H1 (cell line): ENCODE data around the gene IGSF5. TPM values are rescaled to one million over a fixed set of nuclear protein-coding genes. Genes with fewer than 3 reads are reported as not detected.

Experiments used
- CTCF ChIA-PET: fragments of 300-600 bp; sonication (Branson Sonifier 250); formaldehyde crosslinking; loops from one replicate; lab custom pipeline; 2021; ENCODE audit not compliant: partially characterized antibody; lab: Charles Lee
- POLR2A ChIA-PET: fragments of 300-600 bp; sonication (Branson Sonifier 250); formaldehyde crosslinking; loops from one replicate; lab custom pipeline; 2021; ENCODE audit warnings: inconsistent platforms; ENCODE audit not compliant: partially characterized antibody; lab: Charles Lee
- DNase-seq, 2 experiments: peaks; one replicate each; pipeline versions ENCODE4 v3.0.0 to v3.0.0-alpha.2; 2010 to 2022; ENCODE audit warnings: low spot score in 2 of 2, low read depth in 1 of 2, mixed read lengths in 1 of 2
- FAIRE-seq: peaks from 2 replicates; lab custom pipeline; 2011; peaks lifted over from hg19 to GRCh38; lab: Jason Lieb, UNC
- H2AFZ ChIP-seq: 2 replicates; pipeline ENCODE4 v1.8.1; 2012; ENCODE audit warnings: low read length, inconsistent platforms
- H2AK5ac ChIP-seq: 2 replicates; pipeline ENCODE4 v1.6.1; 2013; ENCODE audit warnings: low read depth, low read length
- H2BK120ac ChIP-seq: replicated peaks from 2 replicates; pipeline ENCODE3; 2013; ENCODE audit warnings: low read depth, low read length, inconsistent platforms
- H2BK12ac ChIP-seq: 2 replicates; pipeline ENCODE4 v1.6.1; 2013; ENCODE audit warnings: low read depth, low read length
- H2BK15ac ChIP-seq: 2 replicates; pipeline ENCODE4 v1.6.1; 2013; ENCODE audit warnings: low read length
- H2BK20ac ChIP-seq: 2 replicates; pipeline ENCODE4 v1.6.1; 2013; ENCODE audit warnings: low read length
- H2BK5ac ChIP-seq: 2 replicates; pipeline ENCODE4 v1.6.1; 2013; ENCODE audit warnings: low read depth, low read length
- H3K14ac ChIP-seq: 2 replicates; pipeline ENCODE4 v1.6.1; 2013; ENCODE audit warnings: inconsistent platforms; ENCODE audit not compliant: insufficient read length
- H3K18ac ChIP-seq: 2 replicates; pipeline ENCODE4 v1.6.1; 2013; ENCODE audit warnings: low read length; ENCODE audit errors: extremely low read depth
- H3K23ac ChIP-seq: 2 replicates; pipeline ENCODE4 v1.6.1; 2013; ENCODE audit warnings: inconsistent platforms; ENCODE audit not compliant: insufficient read length
- H3K23me2 ChIP-seq: 2 replicates; pipeline ENCODE4 v1.6.1; 2013; ENCODE audit warnings: low read depth, low read length
- H3K27ac ChIP-seq: 2 replicates; pipeline ENCODE4 v1.6.1; 2011; ENCODE audit warnings: low read depth, low read length, inconsistent platforms
- H3K27me3 ChIP-seq, 4 experiments: replicated peaks in 1 of 4; 1 replicate in 1 of 4; 2 replicates in 3 of 4; pipeline versions ENCODE4 v1.6.1 to v1.8.1; 2011 to 2013; ENCODE audit warnings: low read length in 3 of 4, mild to moderate bottlenecking in 3 of 4, inconsistent platforms in 2 of 4, mixed read lengths in 2 of 4, moderate library complexity in 1 of 4; ENCODE audit not compliant: control insufficient read depth in 3 of 4, insufficient read depth in 3 of 4; ENCODE audit errors: extremely low read depth in 1 of 4
- H3K36me3 ChIP-seq, 4 experiments: 2 replicates each; pipeline versions ENCODE4 v1.6.1 to v1.8.1; 2011 to 2013; ENCODE audit warnings: mild to moderate bottlenecking in 4 of 4, low read length in 3 of 4, moderate library complexity in 2 of 4, control low read depth in 1 of 4, inconsistent platforms in 1 of 4; ENCODE audit not compliant: insufficient read depth in 4 of 4, control insufficient read depth in 2 of 4
- H3K4ac ChIP-seq: replicated peaks from 2 replicates; pipeline ENCODE3; 2013; ENCODE audit warnings: low read length, low read depth, mixed read lengths, inconsistent platforms; ENCODE audit not compliant: insufficient read length
- H3K4me1 ChIP-seq, 4 experiments: replicated peaks in 1 of 4; 1 replicate in 1 of 4; 2 replicates in 3 of 4; pipeline versions ENCODE4 v1.6.1 to v1.8.1; 2011 to 2013; ENCODE audit warnings: low read length in 3 of 4, inconsistent platforms in 2 of 4, mixed read lengths in 1 of 4; ENCODE audit not compliant: insufficient read depth in 4 of 4, control insufficient read depth in 3 of 4
- H3K4me2 ChIP-seq, 2 experiments: 2 replicates each; pipeline versions ENCODE4 v1.6.1 to v1.8.1; 2011 to 2013; ENCODE audit warnings: low read depth in 2 of 2, low read length in 2 of 2, control low read depth in 1 of 2, inconsistent platforms in 1 of 2, mild to moderate bottlenecking in 1 of 2; ENCODE audit not compliant: insufficient read depth in 1 of 2
- H3K4me3 ChIP-seq, 4 experiments: fragments of 200-600, 300-600 bp in 1 of 4; sonication (generic), shearing (Covaris generic), sonication (Bioruptor Twin) in 1 of 4; 2 replicates each; pipeline versions ENCODE4 v1.5.1 to v1.8.1; 2011 to 2016; ENCODE audit warnings: low read length in 4 of 4, low read depth in 3 of 4, control low read depth in 2 of 4, inconsistent platforms in 2 of 4, mild to moderate bottlenecking in 2 of 4, mixed read lengths in 1 of 4, moderate library complexity in 1 of 4; ENCODE audit not compliant: insufficient read depth in 2 of 4; ENCODE audit errors: extremely low read depth in 1 of 4
- H3K56ac ChIP-seq: replicated peaks from 2 replicates; pipeline ENCODE3; 2013; ENCODE audit warnings: low read depth, mild to moderate bottlenecking, mixed read lengths, low read length, inconsistent platforms; ENCODE audit not compliant: insufficient read length
- H3K79me1 ChIP-seq: 2 replicates; pipeline ENCODE4 v1.6.1; 2013; ENCODE audit warnings: low read depth, low read length, control low read depth
- H3K79me2 ChIP-seq, 2 experiments: 2 replicates each; pipeline versions ENCODE4 v1.6.1 to v1.8.1; 2012 to 2013; ENCODE audit warnings: low read length in 2 of 2, mild to moderate bottlenecking in 2 of 2, inconsistent platforms in 1 of 2; ENCODE audit not compliant: insufficient read depth in 2 of 2, control insufficient read depth in 1 of 2
- H3K9ac ChIP-seq, 4 experiments: replicated peaks in 1 of 4; 1 replicate in 1 of 4; 2 replicates in 3 of 4; pipeline versions ENCODE4 v1.6.1 to v1.8.1; 2011 to 2013; ENCODE audit warnings: low read depth in 3 of 4, low read length in 3 of 4, control low read depth in 2 of 4, mild to moderate bottlenecking in 2 of 4, moderate library complexity in 2 of 4, inconsistent platforms in 1 of 4; ENCODE audit errors: extremely low read depth in 1 of 4
- H3K9me3 ChIP-seq, 2 experiments: 2 replicates each; pipeline versions ENCODE4 v1.6.1 to v1.8.1; 2012 to 2013; ENCODE audit warnings: mild to moderate bottlenecking in 2 of 2, moderate library complexity in 2 of 2, control low read depth in 1 of 2, inconsistent platforms in 1 of 2, low read depth in 1 of 2, low read length in 1 of 2, mixed read lengths in 1 of 2; ENCODE audit not compliant: insufficient read depth in 2 of 2
- H4K20me1 ChIP-seq, 2 experiments: replicated peaks in 1 of 2; 2 replicates each; pipeline versions ENCODE3 to v1.8.1; 2011 to 2013; ENCODE audit warnings: inconsistent platforms in 2 of 2, low read length in 2 of 2, mild to moderate bottlenecking in 1 of 2; ENCODE audit not compliant: insufficient read depth in 2 of 2, control insufficient read depth in 1 of 2
- H4K5ac ChIP-seq: 2 replicates; pipeline ENCODE4 v1.6.1; 2013; ENCODE audit warnings: low read length, low read depth, mixed read lengths, inconsistent platforms; ENCODE audit not compliant: insufficient read length
- H4K8ac ChIP-seq: 2 replicates; pipeline ENCODE4 v1.8.0; 2013; ENCODE audit warnings: mild to moderate bottlenecking, moderate library complexity, low read length, inconsistent platforms; ENCODE audit not compliant: insufficient read depth; ENCODE audit errors: extremely low read depth
- H4K91ac ChIP-seq: replicated peaks from 2 replicates; pipeline ENCODE3; 2013; ENCODE audit warnings: low read length, mixed read lengths, inconsistent platforms; ENCODE audit not compliant: insufficient read length
- ASH2L ChIP-seq: fragments of 200-600, 300-600 bp; sonication (generic); IDR thresholded peaks from one replicate; pipeline ENCODE4 v1.7.1; 2017; ENCODE audit warnings: low read length
- GABPA ChIP-seq: IDR thresholded peaks from 2 replicates; pipeline ENCODE4 v1.6.1; 2011; ENCODE audit warnings: mild to moderate bottlenecking, low read length, moderate library complexity, borderline replicate concordance; ENCODE audit not compliant: insufficient read depth
- TAF1 ChIP-seq: IDR thresholded peaks from 2 replicates; pipeline ENCODE4 v1.6.1; 2011; ENCODE audit warnings: mild to moderate bottlenecking, low read depth, low read length
- WGBS, 2 experiments: shearing (Covaris generic) in 1 of 2; methylation state at CpG; one replicate each; pipeline versions ENCODE4 v1.1.6 to v1.1.7; 2013 to 2015; ENCODE audit warnings: low lambda C conversion rate in 2 of 2, mixed read lengths in 2 of 2, inconsistent platforms in 1 of 2, low coverage in 1 of 2, missing lambda C conversion rate in 1 of 2; ENCODE audit not compliant: insufficient replicate concordance in 2 of 2, insufficient coverage in 1 of 2, insufficient read length in 1 of 2; ENCODE audit errors: extremely low coverage in 1 of 2, missing lambda C conversion rate in 1 of 2; 5-methylcytosine and 5-hydroxymethylcytosine counted together
- polyA plus RNA-seq, 7 experiments: library from polyadenylated mRNA; depleted of rRNA in 3 of 7; stranded (reverse) in 5 of 7; unstranded in 2 of 7; fragments of >200 nt in 5 of 7; fragments of 200-250 nt in 2 of 7; gene quantifications; 1 replicate in 5 of 7; 2 replicates in 1 of 7; 4 replicates in 1 of 7; pipeline versions ENCODE4 v1.2.1 to v1.2.3, GENCODE V29; 2011 to 2013; ENCODE audit warnings: missing spikeins in 2 of 7, mixed read lengths in 2 of 7
- total RNA-seq: library from RNA; stranded (reverse); fragmentation: NEBNext Ultra II Directional; extraction: Animal tissue kit (Norgen Biotek cat#: 25700); gene quantifications from 2 replicates; pipeline ENCODE4 v1.2.1, GENCODE V29; 2021

Gene IGSF5
- total and polyA plus RNA-seq, 2 of the 8 experiments (the other 6 are each of a cell fraction or from before 2014, with no cell fraction given) = 4.4 to 5.4 TPM

GRCh38 chr21:39840373-39841097 lies 95.6 kb downstream of the IGSF5 start:
- CTCF ChIA-PET = interaction anchor here (3.0 kb wide), 1 partner anchor 13 kb away, joined by 12 read pairs; no protein-coding TSS in a partner anchor

More at GRCh38 chr21:39840373-39841097, 95.6 kb downstream of the IGSF5 start:
- no peak for DNase-seq
- Histone ChIP-seq H3K36me3 (no peaks in the 10 kb centered on the region), H2AFZ (no peak overlapping the region), H4K5ac (no peak overlapping the region), H2BK5ac (no peak overlapping the region), H4K91ac (no peak overlapping the region), H3K4me2 (no peak overlapping the region), H3K79me2 (no peaks in the 10 kb centered on the region), H3K79me1 (no peaks in the 10 kb centered on the region), H3K23ac (no peak overlapping the region), H4K8ac (no peak overlapping the region), H3K4me1 (peaks cover 0 to 7% (median 0%) of the 10 kb centered on the region in 4 experiments; a peak in 1 of 7 replicates), H2BK12ac (peak overlapping the region; percentile 10; the same call in 1 of the 2 replicates), H3K4ac (no peak overlapping the region), H3K14ac (no peak overlapping the region), H2BK15ac (no peak overlapping the region), H2BK120ac (no peak overlapping the region), H3K27ac (no peak overlapping the region), H3K23me2 (no peaks in the 10 kb centered on the region), H3K4me3 (no peak overlapping the region), H3K9ac (no peak overlapping the region), H4K20me1 (no peaks in the 10 kb centered on the region), H2BK20ac (no peak overlapping the region), H3K56ac (no peak overlapping the region), H3K9me3 (no peaks in the 10 kb centered on the region), H2AK5ac (no peak overlapping the region), H3K18ac (no peak overlapping the region), H3K27me3 (no peaks in the 10 kb centered on the region)
- POLR2A ChIA-PET = no interaction called here
- WGBS, 2 experiments = 89% methylated on average over 22 of the region's 22 CpGs; no CpG with 5 or more reads in 1 of the 2 experiments
- FAIRE-seq = no peak
- TF ChIP-seq TAF1 (no peak), GABPA (no peak), ASH2L (no peak)
